IPS-NIHi7 (cell line): Measurements from ENCODE around the gene AHDC1.

Experiments
- DNase-seq: peaks from one replicate; pipeline ENCODE4 v3.0.0; 2012; ENCODE audit warnings: mixed read lengths; ENCODE audit errors: extremely low spot score

AHDC1 gene

DNA sequence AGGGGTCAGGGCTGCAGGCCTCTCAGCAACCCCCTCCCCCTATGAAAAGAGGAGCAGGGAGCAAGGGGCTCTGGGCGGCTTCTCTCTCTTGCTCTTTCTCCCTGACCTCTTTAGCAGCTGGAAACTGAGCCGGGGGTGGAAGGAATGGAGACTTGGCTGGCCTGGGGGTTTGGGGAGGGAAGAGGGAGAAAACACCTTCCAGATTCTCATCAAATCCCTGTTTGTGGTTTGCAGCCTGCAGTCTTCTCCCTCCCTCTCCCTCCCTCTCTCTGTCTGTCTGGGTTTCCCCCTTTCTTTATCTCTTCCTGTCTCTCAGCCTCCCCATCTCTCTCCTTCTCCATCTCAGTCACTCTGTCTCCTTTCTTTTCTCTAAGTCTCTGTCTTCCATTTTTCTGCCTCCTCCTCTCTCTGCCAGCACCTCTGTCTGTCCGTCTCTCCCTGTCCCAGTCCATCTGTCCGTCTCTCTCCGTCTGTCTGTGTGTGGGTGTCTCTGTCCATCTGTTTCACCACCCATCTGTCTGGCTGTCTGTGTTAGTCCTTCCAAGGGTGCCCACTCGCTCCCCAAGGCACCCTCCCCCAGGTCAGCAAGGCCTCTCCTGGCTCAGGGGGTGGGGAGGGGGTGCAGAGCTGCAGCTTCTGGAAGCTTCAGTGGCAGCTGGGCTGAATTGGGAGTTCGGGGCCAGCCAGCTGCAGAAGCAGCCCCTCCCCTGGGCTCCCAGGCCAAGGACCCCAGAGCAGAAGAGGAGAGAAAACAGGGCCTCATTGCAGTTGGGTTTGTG lies 6.2 kb downstream of the AHDC1 start:
- no peak for DNase-seq

DNA sequence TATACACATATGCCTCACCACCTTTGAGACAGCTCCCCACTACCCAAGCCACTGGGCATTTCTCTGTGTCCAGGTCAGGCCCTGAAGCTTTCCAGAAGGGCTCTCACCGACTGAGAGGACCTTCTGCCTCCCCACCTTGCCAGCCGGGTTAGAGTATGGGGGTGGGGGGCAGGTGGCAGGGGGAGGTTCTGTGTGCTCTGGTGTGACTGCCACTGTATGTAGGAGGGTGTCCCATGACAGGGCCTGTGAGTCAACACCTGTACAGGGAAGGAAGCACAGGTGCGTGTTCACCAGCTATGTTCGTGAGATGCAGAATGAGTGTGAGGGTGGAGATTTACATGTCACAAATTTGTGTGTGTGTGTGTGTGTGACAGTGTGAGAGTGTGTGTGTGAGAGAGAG lies 7.0 kb downstream of the AHDC1 start:
- no peak for DNase-seq

DNA sequence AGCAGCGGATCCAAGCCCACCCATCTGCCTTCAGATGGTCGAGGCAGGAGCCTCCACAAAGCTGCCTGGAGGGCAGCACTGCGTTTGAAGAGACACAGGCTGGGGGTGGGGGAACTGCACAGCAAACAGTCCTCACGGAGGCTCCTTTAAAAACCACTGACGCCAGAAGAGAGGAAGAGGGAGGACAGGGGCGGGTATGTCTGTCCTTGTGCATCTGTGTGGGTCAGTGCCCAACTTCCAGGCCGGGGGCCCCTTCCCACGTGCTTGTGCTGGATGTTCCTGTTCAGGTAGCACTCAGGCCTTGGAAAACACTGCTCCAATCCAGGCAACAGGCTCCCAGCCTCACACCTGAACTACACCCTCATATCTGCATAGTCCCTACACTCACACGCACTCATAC lies 7.7 kb downstream of the AHDC1 start:
- DNase-seq, result no peak

DNA sequence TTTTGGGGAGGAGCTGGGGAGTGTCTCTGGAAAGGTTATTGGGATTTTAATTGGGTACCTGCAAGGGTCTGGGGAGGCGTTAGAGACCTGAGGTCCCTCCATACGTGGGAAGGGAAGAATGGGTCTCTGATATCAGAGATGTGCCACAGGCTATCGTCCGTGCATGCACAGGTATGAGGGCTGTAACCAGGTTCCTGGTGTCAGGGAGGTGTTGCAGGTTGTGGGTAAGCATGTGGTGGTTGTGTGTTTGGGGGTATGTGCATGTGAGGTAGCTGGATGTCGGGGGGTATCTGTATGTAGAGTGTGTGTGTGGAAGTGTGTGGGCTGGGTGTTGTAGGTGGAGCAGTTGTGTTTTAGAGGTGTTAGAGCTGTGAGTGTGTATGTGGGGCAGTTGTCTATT lies 8.3 kb downstream of the AHDC1 start:
- no peak for DNase-seq

DNA sequence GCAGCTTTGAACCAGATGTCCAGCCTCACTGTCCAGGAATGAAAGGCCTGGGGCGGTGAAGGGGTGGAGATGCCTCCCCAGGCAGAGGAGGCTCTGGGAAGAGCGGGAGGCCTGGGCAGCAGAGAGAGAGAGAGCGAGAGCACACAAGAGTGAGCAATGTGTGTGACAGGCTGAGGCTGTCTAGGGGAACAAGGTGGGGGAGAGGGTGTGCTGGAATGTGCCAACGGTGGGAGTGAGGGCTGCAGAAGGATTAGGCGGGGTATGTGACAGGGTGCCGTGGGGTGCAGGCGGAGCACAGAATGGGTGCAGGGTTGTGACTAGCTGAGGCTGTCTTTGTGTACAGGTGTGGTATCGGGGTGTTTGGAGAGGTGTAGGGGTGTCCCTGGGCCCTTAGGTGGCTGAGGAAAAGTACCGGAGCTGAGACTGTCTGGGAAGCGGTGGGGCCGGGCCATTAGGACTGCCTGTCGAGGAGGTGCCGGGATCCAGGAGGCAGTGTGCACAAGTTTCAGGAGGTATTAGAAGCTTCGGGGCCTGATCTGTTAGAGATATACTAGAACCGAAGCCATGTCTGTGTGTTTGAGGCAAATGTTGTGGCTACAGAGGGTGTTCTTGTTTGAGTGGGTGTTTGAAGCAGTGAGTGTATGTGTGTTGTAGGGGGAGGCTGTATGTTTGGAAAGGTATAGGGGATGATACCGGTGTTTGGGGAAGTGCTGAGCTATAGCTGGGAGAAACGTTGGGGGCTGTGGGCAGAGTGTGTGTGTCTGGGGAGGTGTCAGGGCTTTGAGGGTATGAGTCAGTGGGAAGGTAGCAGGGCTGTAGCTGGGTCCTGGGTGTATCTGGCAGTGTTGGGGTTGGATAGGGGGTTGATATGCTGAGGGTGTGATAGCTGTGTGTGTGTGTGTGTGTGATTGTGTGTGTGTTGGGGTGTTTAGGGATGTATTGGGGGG lies 9.1 kb downstream of the AHDC1 start:
- DNase-seq, result no peak

DNA sequence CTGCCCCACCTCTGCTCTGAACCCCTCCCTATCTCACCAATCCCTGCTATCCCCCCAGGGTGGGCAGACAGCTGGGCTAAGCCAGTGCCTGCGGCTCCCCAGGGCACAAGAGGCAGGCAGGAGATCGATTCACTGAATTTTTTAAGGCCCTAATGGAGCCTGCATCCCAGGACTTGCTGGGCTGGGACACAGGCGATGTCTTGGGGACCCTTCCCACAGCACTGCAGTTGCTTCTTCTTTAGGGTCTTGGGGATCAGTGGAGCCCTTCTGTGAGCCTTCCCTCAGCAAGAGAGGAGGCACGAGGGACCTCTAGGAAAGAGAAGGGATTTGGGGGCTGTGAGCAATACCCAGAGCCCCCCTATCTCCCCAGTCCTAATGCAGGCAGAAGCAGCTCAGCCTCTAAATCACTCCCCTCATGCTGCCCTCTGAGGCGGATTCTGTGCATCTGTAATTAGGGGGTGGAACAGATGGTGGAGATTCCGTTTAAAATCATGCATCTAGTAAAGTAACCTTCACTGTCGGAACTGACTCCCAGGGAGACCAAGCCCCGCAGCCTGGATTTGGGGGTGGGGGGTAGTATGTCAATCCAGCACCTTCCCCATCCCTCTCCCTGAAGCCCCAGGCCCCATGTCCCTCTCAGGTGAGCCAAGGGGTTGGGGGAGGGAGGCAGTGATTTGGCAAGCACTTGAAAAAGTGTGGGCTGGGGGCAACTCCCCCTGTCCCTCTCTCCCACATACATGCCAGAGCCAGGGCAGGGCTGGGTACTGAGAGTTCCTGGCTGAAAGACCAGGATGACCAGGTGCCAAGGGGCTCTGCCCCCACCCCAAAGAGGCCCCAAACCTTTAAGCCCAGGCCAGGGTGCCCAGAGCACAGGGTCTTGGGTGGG lies 10.0 kb downstream of the AHDC1 start:
- no peak for DNase-seq

DNA sequence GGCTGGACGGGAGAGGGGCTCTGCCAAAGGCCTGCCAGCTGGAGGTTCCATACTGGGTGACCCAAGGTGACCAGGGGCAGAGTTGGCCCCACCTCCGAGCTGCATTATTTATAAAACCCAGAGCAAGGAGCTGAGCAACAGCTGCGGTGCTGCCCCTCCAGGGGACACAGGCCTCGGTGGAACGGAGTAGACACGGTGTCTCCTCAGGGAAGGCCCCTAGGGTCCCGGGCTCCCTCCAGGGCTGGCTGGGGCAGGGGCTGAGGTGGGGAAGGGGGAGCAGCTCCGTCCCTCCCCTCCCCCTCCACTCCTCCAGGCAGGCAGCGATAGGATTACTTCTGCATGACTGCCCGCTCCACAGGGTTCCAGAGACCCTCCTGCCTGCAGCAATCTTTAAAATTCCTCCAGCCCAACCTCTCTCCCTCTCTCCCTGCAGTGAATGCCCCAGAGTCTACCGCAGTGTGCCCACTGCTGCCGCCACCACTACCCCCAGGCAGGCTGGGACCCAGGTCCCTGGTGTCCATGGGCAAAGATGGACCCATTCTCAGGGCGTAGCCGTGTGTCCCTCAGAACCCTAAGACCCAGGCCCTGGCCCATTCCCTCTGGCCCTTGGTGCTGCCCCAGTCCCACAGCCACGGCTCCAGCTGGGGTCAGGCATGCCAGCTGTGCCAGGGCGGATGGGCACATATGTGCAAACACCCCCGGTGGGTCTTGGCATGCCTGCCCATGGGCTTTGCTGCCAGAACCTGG lies 10.8 kb downstream of the AHDC1 start:
- DNase-seq, result peak; percentile 74

DNA sequence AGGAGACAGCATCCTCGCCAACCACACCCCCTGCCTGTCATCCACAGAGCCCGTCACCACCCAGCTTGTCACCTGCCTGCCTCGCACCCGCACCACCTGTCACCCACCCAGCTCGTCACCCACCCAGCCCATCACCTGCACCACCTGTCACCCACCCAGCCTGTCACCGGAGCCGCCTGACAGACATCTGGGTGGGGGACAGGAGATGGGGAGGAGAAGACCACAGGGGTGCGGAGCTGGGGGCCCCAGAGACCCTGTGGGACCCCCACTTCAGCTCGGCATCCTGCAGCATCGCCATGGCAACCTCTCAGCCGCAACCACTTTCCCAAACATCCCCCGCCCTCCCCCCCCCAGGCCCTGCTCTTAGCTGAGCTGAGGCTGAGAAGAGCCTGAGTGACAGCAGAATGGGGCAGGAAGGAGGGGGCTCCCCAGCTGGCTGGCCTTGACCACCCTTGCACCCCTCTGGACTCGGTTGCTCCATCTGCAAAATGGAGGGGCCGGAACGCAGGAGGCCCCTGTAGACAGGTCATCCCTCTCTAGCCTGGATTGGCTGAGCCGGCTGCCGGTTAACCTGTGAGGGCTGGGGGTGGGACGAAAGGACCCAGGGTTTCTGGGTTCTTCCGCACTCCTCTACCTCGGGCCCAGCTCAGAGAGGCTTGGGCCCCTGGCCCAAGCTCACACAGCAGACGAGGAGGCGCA lies 11.6 kb downstream of the AHDC1 start:
- peak; percentile 80 for DNase-seq

DNA sequence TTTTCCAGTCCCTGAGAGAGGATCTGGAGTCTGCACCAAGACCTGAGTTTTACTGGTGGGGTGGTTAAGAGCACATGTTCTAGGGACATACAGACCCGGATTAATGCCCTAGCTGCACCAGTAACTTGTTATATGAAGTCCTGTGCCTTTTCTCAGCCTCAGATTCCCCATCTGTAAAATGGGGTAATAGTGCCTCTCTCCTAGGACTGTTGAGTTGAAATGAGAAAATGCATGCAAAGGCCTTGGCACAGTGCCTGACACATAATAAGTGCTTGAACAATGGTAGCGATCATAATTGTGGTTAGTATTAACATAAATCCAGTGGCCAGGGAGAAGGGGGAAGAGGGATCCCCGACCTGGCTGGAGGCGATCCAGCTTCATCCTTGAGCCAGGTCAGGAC lies 12.3 kb downstream of the AHDC1 start:
- DNase-seq, result no peak

DNA sequence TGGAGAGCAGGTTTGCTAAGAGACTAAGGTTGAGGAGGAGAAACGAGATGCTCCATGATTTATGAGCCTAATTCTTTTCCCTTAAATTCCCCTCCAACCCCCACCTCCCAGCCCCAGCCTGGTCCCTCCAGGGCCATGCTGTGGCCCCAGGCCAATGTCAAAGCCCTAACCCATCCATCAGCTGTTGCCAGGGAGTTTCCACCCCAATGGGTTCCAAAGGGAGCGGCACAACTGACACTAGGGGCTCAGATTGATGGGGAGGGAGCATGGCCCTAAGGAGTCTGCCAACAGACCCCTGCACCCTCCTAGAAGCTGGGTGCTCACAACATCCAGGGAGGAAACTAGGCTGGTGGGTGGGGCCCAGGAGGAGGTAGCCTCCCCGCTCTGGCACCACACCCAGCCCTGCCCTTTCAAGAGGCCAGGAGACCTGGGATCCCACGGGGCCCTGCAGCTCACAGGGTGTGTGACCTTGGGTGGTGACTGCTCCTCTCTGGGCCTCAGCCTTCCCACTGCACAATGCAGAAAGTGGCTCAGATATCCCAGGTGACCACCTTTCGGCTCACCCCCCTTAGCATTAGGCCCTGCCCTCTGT lies 12.9 kb downstream of the AHDC1 start:
- no peak for DNase-seq

DNA sequence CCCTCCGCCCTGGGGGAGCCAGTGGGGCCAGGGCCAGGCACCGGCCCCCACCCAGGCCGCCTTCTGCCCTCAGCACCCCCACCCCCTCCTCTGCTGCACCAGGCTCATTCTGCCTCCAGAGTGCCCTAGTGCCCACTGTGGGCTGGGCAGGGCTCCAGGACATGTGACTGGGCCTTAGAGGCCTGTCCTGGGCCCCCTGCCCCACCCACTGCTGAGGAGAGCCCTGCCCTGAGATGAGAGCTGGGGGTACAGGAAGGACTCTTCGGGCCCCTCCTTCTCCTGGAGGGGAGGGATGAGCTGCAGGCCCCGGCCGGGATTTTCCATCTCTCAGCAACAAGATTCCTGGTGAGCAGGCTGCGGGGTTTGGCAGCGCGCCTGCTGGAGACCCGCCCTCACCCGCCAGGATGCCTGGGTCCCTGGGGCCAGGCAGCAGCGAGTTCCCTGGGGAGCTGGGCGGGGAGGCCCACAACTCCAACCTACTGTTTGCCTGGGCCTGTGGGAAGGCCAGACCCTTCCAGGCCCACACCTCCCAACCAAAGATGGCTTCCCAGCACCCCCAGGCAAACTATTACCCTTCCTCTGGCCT lies 14.0 kb downstream of the AHDC1 start:
- DNase-seq, result no peak

DNA sequence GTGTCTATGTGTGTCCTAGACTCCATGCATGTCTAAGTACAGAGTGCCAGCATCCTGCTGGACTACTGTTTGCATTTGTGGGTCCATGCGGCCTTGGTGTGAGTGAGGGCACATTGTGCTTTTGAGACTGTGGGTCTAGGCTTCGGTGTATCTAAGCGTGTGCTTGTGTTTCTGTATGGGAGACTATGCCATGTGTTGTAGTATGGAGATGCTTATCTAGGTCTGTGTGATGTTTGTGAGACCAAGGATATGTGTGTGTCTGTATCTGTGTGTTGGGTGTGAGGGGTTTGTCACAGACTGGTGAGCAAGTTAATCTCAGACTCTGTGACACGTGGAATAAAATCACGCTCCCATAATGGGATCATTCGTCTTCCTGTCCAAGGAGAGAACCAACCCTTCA lies 14.5 kb downstream of the AHDC1 start:
- DNase-seq, result no peak

DNA sequence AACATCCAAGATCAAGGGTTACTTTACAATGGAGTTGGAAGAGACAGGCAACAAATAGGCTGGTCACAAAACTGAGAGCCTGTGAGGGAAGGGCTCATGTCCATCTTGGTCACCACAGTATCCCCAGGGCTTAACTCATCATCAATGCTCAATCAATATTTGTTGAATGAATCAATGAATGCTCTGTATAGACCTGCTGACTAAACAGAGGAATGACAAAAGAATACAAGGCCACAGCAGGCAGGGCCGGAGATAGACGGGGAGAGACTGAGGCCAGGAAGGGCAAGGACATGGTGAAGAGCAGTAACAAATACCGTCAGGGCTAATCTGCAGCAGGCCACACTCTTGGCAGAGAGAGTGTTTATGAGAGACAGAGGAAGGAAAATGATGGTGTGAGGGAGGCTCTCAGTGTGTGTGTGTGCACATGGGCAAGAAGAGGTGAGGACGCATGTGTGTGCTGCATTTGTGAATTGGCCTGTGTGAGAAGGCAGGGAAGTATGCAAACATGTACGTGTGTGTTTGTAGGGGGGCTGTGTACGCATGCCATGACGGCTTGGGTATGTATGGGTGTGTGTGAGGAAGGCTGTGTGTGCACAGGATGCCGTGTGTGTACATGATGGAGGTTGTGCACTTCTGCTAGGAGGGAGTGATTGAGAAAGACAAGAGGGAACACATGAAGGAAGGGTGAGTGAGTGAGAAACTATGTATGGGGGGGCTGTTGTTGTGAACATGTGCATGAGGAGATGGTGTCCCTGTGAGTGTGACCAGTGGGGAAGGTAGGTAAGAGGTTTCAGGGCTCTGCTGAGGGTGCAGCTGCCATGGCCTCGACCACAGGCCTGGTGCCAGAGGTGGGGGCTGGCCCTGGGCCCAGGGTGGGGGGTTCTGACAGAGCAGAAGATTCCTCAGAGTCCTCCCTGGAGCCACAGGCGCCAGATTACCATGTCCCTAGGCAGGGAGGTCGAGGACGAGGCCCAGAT lies 15.4 kb downstream of the AHDC1 start:
- DNase-seq, result no peak

DNA sequence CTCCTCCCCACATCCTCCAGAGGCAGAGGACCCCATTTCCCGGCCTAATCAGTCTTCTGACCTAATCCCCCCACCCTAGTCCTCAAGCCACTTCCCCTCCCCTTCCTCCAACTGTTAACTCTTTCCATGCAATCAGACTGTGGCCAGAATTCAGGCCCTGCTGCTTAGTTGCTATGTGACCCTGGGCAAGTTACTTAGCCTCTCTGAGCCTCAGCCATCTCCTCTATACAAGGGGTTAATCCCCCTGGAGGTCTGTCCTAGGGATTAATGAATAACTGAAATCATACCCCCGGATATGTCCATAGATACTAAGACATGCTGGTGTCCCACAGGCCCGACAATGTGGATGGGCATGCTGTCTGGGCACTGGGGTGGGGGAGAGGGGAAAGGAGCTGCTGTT lies 18.3 kb downstream of the AHDC1 start:
- DNase-seq, result no peak

DNA sequence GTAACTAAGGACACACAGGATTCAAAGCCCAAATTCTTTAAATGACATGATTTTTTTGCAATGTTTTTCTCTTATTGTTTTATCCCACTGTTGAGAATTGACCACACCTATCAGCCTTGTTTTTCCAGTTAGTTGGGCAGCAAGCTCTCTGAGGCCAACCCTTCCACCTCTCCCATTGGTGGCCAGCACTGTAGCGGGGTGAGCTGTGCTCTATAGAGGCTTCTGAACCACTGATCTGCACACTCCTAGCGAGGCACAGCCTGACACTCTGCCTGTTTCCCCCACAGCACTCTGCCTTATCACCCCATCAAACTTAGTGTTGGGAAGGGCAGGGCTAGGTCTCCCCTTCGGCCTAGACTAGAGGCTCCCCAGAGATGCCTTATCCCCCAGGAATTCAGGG lies 19.5 kb downstream of the AHDC1 start:
- no peak for DNase-seq

DNA sequence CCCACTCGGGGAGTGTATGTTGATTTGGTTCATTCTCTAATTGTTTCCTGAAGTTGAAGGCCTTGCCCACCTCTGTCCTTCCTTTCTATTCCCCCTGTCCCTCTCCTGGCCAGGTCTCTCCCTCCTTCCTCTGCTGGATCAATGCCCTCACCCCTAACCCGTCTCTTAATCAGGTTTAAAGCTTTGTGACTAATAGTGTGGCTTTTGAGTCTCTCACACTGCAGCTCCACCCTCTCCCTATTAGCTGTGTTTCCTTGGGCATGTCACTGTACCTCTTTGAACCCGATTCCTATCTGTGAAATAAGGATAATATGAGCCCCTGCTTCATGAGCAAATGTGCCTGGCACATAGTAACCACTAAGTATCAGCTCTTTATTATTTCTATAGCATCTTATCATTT lies 20.5 kb downstream of the AHDC1 start:
- no peak for DNase-seq

DNA sequence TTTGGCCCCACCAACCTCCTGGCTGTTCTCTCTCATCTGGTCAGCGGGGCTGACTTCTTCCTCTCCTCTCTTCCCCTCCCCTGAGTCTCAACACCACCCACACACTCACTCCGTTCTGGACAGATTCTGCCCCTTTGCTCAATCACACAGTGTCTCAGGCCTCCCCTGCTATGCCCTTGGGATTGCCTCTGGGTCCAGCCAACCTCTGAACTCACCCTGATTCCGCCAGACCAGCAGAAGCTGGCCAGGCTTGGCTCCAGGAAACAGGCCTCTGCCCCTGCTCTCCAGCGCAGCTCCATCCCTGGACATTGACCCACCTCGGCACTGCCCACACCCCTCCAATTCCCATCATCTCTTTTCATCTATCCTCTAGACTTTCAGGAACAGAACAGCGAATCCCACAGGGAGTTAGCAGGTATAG lies 22.1 kb downstream of the AHDC1 start:
- DNase-seq, result no peak

DNA sequence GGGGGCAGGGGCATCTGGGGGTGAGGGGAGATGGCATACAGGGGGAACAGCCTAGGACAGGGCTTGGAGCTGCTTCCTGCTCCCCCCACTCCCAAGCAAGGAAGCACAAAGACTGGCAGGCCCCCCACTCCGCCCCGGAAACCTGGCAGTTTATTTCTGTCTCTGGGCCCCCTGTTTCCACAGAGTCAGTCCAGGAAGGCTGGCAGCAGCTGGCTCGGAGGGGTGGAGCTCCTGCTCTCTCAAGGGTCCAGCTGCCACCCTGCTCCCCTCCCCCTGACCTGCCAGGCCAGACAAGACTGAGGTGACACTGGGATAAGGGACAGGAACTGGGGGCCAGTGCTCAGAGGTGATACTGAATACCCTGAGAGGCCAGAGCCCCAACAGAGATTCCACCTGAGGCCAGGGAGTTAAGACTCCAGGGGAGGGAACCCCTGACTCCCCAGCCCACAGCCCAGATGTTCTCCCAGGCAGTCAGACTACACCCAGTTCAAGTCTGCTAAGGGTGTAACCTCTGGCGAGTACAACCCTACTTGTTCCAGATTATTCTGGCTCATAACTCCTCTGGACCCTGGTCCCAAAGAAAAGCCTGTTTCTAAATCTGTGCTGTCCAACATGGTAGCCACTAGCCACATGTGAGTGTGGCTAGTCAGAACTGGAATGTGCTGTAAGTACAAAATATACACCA lies 26.3 kb downstream of the AHDC1 start:
- DNase-seq, result no peak
